IMR-90 (cell line): ENCODE data around the gene RASSF5.

ENCODE experiments used
- CTCF ChIP-seq: conservative IDR thresholded peaks from 2 replicates; pipeline ENCODE4 v1.5.1; 2012; ENCODE audit warnings: mild to moderate bottlenecking, low read depth, low read length, improper control_type of control experiment
- POLR2A ChIP-seq: IDR thresholded peaks from 2 replicates; pipeline ENCODE4 v1.6.1; 2012; ENCODE audit warnings: mild to moderate bottlenecking, low read depth, low read length

- TF ChIP-seq CTCF (no peak), POLR2A (no peak)
Observed at GRCh38 chr1:206463911-206464310, 43.4 kb upstream of the RASSF5 start.
